ENCODE data around the gene NDUFS4. TPM values are rescaled to one million over a fixed set of nuclear protein-coding genes. Genes with fewer than 3 reads are reported as not detected.
"Not testable (repeated sequence)": the region's sequence is repeated elsewhere in the genome, so short reads cannot be mapped to it uniquely, and the experiment has no call there.

NDUFS4 gene
- total RNA-seq, 1 donor from 2014 or later, result 54.6 TPM

DNA sequence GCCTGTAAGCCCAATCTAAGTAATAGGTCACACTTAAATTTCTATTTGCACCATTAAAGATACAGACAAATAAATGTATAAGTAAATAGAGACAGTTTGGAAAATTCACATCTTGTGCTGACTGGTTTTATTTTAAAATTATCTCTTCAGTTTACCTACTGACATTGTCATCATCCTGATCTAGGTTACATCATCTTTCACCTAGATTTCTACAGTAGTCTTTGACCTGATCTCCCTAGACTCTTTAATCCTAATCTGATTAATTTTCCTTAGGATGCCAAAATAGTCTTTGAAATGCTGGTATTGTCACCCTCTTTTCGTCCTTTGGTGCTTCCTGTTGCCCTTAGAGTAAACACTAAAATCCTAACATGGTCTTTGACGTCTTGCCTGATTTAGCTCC is 43.9 kb downstream of the NDUFS4 start:
- Histone ChIP-seq H3K4me3 (no peak overlapping the region), H3K36me3 (peaks cover 16% of the 10 kb centered on the region), H3K27me3 (ENCODE audit: low read depth) (no peaks in the 10 kb centered on the region), H3K4me1 (no peaks in the 10 kb centered on the region), H3K9me3 (no peaks in the 10 kb centered on the region), H3K27ac (no peak overlapping the region)
- ATAC-seq (no peak), DNase-seq (no peak)
- intact Hi-C loops (cut with DNase I), result no loop called here
- TF ChIP-seq, protein P1, sequence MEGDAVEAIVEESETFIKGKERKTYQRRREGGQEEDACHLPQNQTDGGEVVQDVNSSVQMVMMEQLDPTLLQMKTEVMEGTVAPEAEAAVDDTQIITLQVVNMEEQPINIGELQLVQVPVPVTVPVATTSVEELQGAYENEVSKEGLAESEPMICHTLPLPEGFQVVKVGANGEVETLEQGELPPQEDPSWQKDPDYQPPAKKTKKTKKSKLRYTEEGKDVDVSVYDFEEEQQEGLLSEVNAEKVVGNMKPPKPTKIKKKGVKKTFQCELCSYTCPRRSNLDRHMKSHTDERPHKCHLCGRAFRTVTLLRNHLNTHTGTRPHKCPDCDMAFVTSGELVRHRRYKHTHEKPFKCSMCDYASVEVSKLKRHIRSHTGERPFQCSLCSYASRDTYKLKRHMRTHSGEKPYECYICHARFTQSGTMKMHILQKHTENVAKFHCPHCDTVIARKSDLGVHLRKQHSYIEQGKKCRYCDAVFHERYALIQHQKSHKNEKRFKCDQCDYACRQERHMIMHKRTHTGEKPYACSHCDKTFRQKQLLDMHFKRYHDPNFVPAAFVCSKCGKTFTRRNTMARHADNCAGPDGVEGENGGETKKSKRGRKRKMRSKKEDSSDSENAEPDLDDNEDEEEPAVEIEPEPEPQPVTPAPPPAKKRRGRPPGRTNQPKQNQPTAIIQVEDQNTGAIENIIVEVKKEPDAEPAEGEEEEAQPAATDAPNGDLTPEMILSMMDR (IDR thresholded peaks at IDR 0.05), result no peak

DNA sequence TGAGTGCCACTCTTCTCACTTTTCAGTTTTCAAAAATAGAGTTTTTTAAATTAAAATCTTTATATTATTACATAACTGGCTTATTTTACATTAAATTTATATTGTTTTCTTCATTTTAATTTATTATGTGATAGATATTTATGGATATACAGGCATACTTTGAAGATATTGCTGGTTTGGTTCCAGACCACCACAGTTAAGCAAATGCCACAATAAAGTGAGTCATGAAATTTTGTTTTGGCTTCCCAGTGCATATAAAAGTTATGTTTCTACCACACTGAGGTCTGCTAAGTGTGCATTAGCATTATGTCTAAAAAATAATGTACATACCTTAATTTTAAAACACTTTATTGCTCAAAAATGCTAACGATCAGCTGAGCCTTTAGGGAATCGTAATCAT is 47.4 kb downstream of the NDUFS4 start:
- no peak overlapping the region for H3K27ac ChIP-seq
- H3K4me3 ChIP-seq, result no peak overlapping the region
- TF ChIP-seq, protein P1 (IDR thresholded peaks at IDR 0.05), result no peak
- intact Hi-C loops (cut with DNase I), result no loop called here
- peaks cover 16% of the 10 kb centered on the region for H3K36me3 ChIP-seq
- no peaks in the 10 kb centered on the region for H3K4me1 ChIP-seq
- no peak for DNase-seq
- no peak for ATAC-seq
- H3K9me3 ChIP-seq, result no peaks in the 10 kb centered on the region
- no peaks in the 10 kb centered on the region for H3K27me3 ChIP-seq (ENCODE audit: low read depth)

DNA sequence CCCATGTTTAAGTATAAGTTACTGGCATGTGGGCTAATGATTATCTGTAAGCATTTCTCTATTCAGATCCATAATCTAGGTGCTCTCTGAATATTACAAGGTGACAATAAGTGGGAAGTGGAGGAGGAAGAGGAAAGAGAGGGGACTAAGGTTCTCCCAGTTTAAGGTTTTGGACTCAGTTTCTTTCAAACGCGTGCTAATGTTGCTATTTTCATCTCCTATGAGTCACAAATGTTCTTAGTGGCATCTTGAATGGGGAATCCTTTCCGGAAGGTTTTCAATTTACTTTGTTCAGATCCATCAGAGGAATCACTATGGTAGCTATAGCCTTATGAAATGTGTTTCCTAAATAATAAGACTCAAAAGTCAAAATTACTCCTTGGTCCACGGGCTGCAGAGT is 48.5 kb downstream of the NDUFS4 start:
- intact Hi-C loops (cut with DNase I); ATAC-seq; H3K4me3 ChIP-seq; H3K9me3 ChIP-seq; H3K27ac ChIP-seq; H3K27me3 ChIP-seq (ENCODE audit: low read depth); H3K4me1 ChIP-seq; DNase-seq: not testable (repeated sequence)
- H3K36me3 ChIP-seq, result peaks cover 16% of the 10 kb centered on the region

DNA sequence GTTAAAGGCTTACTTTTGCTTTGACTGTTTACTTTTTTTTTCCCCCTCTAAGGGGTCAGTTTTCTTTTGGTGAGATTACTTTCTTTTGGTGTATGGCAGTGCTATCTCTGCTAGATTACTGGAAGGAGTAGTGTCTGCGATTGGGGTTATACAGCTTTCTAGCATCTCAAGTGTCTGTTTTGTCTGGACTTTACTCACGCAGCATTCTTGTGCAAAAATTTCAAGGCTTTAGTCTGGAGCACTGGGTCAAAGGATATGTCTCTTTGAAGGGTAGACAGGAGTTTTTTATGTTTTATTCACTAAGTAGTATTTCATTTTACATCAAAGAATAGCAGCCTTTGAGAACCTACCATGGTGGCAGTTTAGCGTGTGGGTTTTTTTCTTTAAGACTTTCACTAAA is 52.6 kb downstream of the NDUFS4 start:
- Histone ChIP-seq H3K9me3 (no peaks in the 10 kb centered on the region), H3K4me3 (no peak overlapping the region), H3K4me1 (no peaks in the 10 kb centered on the region), H3K27ac (no peak overlapping the region), H3K27me3 (ENCODE audit: low read depth) (no peaks in the 10 kb centered on the region), H3K36me3 (no peaks in the 10 kb centered on the region)
- DNase-seq (no peak), ATAC-seq (no peak)
- intact Hi-C loops (cut with DNase I), result no loop called here
- TF ChIP-seq, protein P1 (IDR thresholded peaks at IDR 0.05), result no peak

DNA sequence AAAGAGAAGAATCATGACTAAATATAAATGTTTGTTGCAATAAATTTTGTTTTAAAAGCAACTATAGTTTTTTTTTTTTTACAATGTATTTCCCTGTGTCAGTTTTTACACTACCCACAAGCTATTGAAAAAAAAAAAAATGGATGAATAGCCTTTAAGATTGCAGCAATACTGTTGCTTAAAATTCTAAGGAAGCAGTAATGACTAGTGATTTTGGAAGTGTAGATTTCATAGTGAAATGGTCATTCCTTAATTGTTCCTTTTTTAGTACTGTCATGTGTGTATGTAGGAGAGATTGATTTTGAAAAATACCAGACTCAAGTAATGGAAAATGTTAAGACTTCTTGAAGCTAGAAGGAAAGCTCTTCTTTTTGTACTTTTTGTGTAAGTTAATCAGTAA is 53.1 kb downstream of the NDUFS4 start:
- intact Hi-C loops (cut with DNase I), result no loop called here
- H3K27me3 ChIP-seq (ENCODE audit: low read depth), result no peaks in the 10 kb centered on the region
- no peak overlapping the region for H3K4me3 ChIP-seq
- no peaks in the 10 kb centered on the region for H3K4me1 ChIP-seq
- H3K9me3 ChIP-seq, result no peaks in the 10 kb centered on the region
- ATAC-seq (no peak), DNase-seq (no peak)
- TF ChIP-seq, protein P1 (IDR thresholded peaks at IDR 0.05), result no peak
- H3K27ac ChIP-seq, result no peak overlapping the region
- no peaks in the 10 kb centered on the region for H3K36me3 ChIP-seq

DNA sequence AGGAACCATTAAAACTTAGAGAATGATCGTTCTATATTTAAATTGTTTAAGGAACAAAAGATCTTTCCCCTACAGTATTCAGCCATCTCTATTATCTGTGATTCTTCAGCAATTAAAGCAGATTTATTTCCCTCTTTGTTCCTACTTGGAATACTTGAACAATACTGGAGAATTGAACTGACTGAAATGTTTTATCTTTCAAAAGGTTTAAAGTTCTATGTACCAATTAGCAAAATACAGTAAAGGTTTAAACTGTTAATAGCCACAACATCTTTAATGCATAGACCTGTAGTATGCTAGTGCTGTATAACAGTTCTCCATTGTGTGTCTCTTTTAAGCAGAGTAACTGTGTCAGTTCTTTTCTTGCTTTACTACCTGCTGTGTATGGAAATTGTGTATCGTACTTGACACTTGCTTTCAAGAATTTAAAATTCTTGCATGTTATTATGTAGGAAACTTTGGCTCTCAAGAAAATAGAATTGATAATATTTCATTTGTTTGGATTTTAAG is 54.0 kb downstream of the NDUFS4 start:
- no peak for ATAC-seq
- Histone ChIP-seq H3K27me3 (ENCODE audit: low read depth) (no peaks in the 10 kb centered on the region), H3K27ac (no peak overlapping the region), H3K4me1 (no peaks in the 10 kb centered on the region), H3K9me3 (no peaks in the 10 kb centered on the region), H3K36me3 (no peaks in the 10 kb centered on the region), H3K4me3 (no peak overlapping the region)
- DNase-seq, result no peak
- TF ChIP-seq, protein P1 (IDR thresholded peaks at IDR 0.05), result no peak
- intact Hi-C loops (cut with DNase I), result no loop called here

All from lower lobe of right lung (tissue), 2 donors.